ENCODE results near the gene CNTNAP5. TPM values are rescaled to one million over a fixed set of nuclear protein-coding genes. Genes with fewer than 3 reads are reported as not detected.
"Not testable (repeated sequence)": the region's sequence is repeated elsewhere in the genome, so short reads cannot be mapped to it uniquely, and the experiment has no call there.

Gene CNTNAP5
- total and polyA plus RNA-seq, 5 experiments from 2014 or later: not detected

DNA sequence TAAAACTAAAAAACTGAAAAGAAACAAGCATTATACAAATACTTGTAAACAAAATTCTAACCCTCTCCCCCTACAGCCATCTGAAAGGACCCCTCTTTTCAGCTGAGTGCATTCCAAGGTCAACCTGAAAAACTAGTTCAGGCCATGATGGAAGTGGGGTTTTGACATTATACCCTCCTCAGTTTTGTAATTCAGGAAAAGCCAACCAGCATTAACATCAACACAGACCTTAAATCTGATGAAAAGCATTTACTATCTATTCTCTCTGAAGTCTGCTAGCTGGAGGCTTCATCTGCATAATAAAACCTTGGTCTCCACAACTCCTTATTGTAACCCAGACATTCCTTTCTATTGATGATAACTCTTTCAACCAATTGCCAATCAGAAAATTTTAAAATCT, 302.2 kb downstream of the CNTNAP5 start:
- Mint-ChIP-seq H3K27ac (no peak overlapping the region), H3K9me3 (peaks cover 0 to 18% (median 4%) of the 10 kb centered on the region in 9 donors), H3K4me3 (no peak overlapping the region), H3K27me3 (no peaks in the 10 kb centered on the region), H3K4me1 (no peaks in the 10 kb centered on the region), H3K36me3 (no peaks in the 10 kb centered on the region)
- POLR2A ChIA-PET: no interaction called here
- DNase-seq: no peak
- ATAC-seq: no peak

- peaks cover 0 to 16% (median 4%) of the 10 kb centered on the region in 9 donors for H3K9me3 Mint-ChIP-seq
- H3K4me3 Mint-ChIP-seq: no peak overlapping the region
- DNase-seq: no peak
- H3K27ac Mint-ChIP-seq: no peak overlapping the region
- ATAC-seq: no peak
- H3K27me3 Mint-ChIP-seq: no peaks in the 10 kb centered on the region
- H3K4me1 Mint-ChIP-seq: no peaks in the 10 kb centered on the region
- H3K36me3 Mint-ChIP-seq: no peaks in the 10 kb centered on the region
- POLR2A ChIA-PET: no interaction called here
Observed at GRCh38 chr2:124328397-124328796, 303.3 kb downstream of the CNTNAP5 start.

- Mint-ChIP-seq H3K36me3 (no peaks in the 10 kb centered on the region), H3K4me3 (no peak overlapping the region), H3K4me1 (no peaks in the 10 kb centered on the region), H3K27me3 (no peaks in the 10 kb centered on the region), H3K27ac (no peak overlapping the region), H3K9me3 (peaks cover 0 to 16% (median 4%) of the 10 kb centered on the region in 9 donors)
- POLR2A ChIA-PET: no interaction called here
- DNase-seq (no peak), ATAC-seq (no peak)
Observed at GRCh38 chr2:124333784-124334183, 308.7 kb downstream of the CNTNAP5 start.

DNA sequence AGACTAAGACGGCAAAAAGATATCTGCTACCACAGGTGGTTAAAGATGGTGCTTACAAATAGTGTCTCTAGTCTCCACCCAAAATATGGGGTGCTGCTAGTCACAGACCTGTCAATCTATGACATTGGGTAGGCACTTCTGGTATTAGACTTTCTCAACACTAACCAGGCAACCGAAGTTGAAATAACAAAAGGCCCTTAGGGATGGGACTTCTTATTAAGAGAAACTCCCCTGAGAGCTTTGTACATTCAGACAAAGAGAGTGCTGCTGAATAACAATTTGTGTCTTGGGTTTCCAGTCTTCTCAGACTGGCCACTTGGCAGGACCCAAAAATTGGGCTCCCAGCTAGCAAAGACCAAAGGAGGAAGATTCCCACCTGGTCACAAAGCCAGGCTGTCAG, 310.0 kb downstream of the CNTNAP5 start:
- Mint-ChIP-seq H3K4me3 (no peak overlapping the region), H3K27me3 (no peaks in the 10 kb centered on the region), H3K27ac (peak overlapping the region in 1 of 10 donors; percentile 66), H3K36me3 (no peaks in the 10 kb centered on the region), H3K9me3 (peaks cover 0 to 19% (median 7%) of the 10 kb centered on the region in 9 donors), H3K4me1 (no peaks in the 10 kb centered on the region)
- POLR2A ChIA-PET: no interaction called here
- ATAC-seq: no peak
- no peak for DNase-seq

GRCh38 chr2:124339709-124340108, 314.6 kb downstream of the CNTNAP5 start:
- no peak overlapping the region for H3K27ac Mint-ChIP-seq
- no peaks in the 10 kb centered on the region for H3K27me3 Mint-ChIP-seq
- no peak overlapping the region for H3K4me3 Mint-ChIP-seq
- DNase-seq (no peak), ATAC-seq (no peak)
- no peaks in the 10 kb centered on the region for H3K4me1 Mint-ChIP-seq
- H3K36me3 Mint-ChIP-seq: no peaks in the 10 kb centered on the region
- peaks cover 0 to 24% (median 7%) of the 10 kb centered on the region in 9 donors for H3K9me3 Mint-ChIP-seq
- POLR2A ChIA-PET: no interaction called here

GRCh38 chr2:124343827-124344498, 318.9 kb downstream of the CNTNAP5 start:
- peaks cover 0 to 32% (median 4%) of the 10 kb centered on the region in 9 donors for H3K9me3 Mint-ChIP-seq
- H3K27ac Mint-ChIP-seq: no peak overlapping the region
- no peak for DNase-seq
- no peak for ATAC-seq
- H3K27me3 Mint-ChIP-seq: no peaks in the 10 kb centered on the region
- no peaks in the 10 kb centered on the region for H3K4me1 Mint-ChIP-seq
- no peaks in the 10 kb centered on the region for H3K36me3 Mint-ChIP-seq
- H3K4me3 Mint-ChIP-seq: no peak overlapping the region
- POLR2A ChIA-PET: no interaction called here

GRCh38 chr2:124347209-124347608, 322.1 kb downstream of the CNTNAP5 start:
- Mint-ChIP-seq H3K4me1 (no peaks in the 10 kb centered on the region), H3K9me3 (peaks cover 0 to 32% (median 3%) of the 10 kb centered on the region in 9 donors), H3K27ac (no peak overlapping the region), H3K27me3 (no peaks in the 10 kb centered on the region), H3K36me3 (no peaks in the 10 kb centered on the region), H3K4me3 (no peak overlapping the region)
- POLR2A ChIA-PET: no interaction called here
- DNase-seq (no peak), ATAC-seq (no peak)

DNA sequence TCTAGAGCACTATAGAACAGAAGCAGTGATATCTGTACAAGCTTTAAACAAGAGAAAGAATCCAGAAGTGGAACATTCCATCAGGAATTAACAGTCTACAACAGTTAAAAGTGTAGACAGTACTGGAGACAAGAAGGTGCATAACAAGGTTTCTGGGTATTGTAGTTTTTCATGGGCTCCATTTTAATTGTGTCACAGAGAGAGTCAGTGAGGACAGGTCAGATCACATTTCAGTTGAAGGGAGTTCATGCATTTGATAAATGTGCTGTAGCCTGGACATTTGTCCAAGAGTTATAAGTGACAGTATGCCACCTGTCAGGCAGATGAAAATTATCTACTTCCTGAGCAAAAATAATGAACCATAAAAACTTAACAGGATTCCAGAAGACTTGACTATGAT, 328.6 kb downstream of the CNTNAP5 start:
- H3K36me3 Mint-ChIP-seq: no peaks in the 10 kb centered on the region
- peaks cover 0 to 12% (median 2%) of the 10 kb centered on the region in 9 donors for H3K9me3 Mint-ChIP-seq
- no peaks in the 10 kb centered on the region for H3K4me1 Mint-ChIP-seq

DNA sequence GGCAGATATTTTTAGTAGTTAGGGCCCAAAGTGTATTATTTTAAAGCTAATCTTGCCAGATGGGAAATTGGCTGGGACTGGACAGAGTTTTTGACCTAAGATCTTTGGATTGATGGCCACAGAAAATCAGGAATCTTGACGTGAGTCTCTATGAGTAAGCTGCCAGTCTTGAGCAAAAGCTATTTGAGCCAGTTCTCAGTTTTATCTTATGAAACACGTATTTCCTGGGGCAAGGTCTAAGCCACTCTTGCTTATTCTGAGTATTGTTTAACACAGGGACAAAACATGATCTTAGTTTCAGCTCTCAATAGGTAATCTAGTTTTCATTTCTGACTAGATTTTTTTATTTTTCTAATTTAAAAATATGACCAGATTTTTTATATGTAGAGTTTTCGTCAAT, 329.4 kb downstream of the CNTNAP5 start:
- H3K27me3 Mint-ChIP-seq: no peaks in the 10 kb centered on the region
- ATAC-seq (no peak), DNase-seq (no peak)
- no peak overlapping the region for H3K4me3 Mint-ChIP-seq
- peaks cover 0 to 6% (median 2%) of the 10 kb centered on the region in 9 donors for H3K9me3 Mint-ChIP-seq
- H3K27ac Mint-ChIP-seq: no peak overlapping the region
- no peaks in the 10 kb centered on the region for H3K36me3 Mint-ChIP-seq
- no peaks in the 10 kb centered on the region for H3K4me1 Mint-ChIP-seq
- POLR2A ChIA-PET: no interaction called here

More for the DNA sequence above, 328.6 kb downstream of the CNTNAP5 start:
- POLR2A ChIA-PET: no interaction called here
- ATAC-seq (no peak), DNase-seq (no peak)
- H3K4me3 Mint-ChIP-seq: no peak overlapping the region
- no peak overlapping the region for H3K27ac Mint-ChIP-seq
- H3K27me3 Mint-ChIP-seq: no peaks in the 10 kb centered on the region

DNA sequence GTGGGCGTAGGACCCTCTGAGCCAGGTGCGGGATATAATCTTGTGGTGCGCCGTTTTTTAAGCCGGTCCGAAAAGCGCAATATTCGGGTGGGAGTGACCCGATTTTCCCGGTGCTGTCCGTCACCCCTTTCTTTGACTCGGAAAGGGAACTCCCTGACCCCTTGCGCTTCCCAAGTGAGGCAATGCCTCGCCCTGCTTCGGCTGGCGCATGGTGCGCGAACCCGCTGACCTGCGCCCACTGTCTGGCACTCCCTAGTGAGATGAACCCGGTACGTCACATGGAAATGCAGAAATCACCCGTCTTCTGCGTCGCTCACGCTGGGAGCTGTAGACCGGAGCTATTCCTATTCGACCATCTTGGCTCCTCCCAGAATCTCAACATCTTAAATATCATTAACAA, 336.9 kb downstream of the CNTNAP5 start:
- ATAC-seq, DNase-seq, H3K27me3 Mint-ChIP-seq, H3K4me1 Mint-ChIP-seq, H3K36me3 Mint-ChIP-seq, H3K27ac Mint-ChIP-seq, POLR2A ChIA-PET, H3K4me3 Mint-ChIP-seq: not testable (repeated sequence)
- peaks cover 0 to 16% (median 8%) of the 10 kb centered on the region in 9 donors for H3K9me3 Mint-ChIP-seq

DNA sequence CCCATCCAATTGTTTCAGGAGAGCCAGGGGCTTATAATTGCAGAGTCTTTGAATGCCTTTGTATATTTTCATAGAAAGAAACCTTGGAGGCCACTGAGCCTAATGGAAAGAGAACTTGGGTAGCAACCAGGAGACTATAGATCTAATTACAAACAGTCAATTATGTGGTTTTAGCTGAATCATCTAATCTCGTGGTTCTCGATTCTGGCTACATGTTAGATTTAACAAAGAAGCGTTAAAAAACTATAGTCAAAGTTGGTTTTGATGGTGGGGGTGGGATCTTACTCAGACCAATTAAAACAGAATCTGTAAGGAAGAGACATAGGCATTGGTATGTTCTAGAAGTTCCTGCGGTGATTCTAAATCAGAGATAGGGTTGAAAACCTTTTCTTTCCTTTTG, 344.1 kb downstream of the CNTNAP5 start:
- Mint-ChIP-seq H3K36me3 (no peaks in the 10 kb centered on the region), H3K4me1 (no peaks in the 10 kb centered on the region), H3K27ac (no peak overlapping the region), H3K27me3 (no peaks in the 10 kb centered on the region), H3K4me3 (no peak overlapping the region), H3K9me3 (peaks cover 0 to 34% (median 7%) of the 10 kb centered on the region in 9 donors)
- POLR2A ChIA-PET: no interaction called here
- DNase-seq (no peak), ATAC-seq (no peak)

GRCh38 chr2:124380221-124380749, 355.2 kb downstream of the CNTNAP5 start:
- H3K4me3 Mint-ChIP-seq: no peak overlapping the region

DNA sequence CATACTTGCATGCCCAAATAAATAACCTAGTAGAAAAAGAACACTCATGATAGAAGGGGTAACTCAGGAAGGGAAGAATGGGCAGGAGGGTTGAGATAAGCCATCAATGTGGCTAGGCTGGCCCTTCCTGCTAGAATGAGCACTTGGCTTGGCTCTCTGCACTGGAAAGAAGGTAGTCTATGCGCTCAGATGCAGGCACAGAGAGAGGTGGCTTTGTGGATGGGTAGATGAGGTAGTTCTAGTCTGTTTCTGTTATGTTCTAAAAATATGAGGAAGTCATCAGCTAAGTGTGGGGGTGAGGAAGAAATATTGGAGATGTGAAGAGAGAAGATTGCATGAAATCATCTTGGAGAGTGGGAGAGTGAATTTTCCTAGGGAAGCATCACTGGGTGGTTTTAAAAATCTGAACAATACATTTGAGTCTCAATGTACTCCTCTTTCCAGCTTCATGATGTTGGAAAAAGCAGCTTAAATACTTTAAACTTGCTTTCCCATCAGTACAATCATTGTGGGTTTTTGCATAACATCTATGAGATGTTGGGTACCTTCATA, 357.1 kb downstream of the CNTNAP5 start:
- no peaks in the 10 kb centered on the region for H3K36me3 Mint-ChIP-seq
- POLR2A ChIA-PET: no interaction called here
- peaks cover 0 to 10% (median 2%) of the 10 kb centered on the region in 9 donors for H3K9me3 Mint-ChIP-seq
- H3K27ac Mint-ChIP-seq: no peak overlapping the region
- no peak for ATAC-seq
- no peak for DNase-seq
- H3K4me3 Mint-ChIP-seq: no peak overlapping the region
- no peaks in the 10 kb centered on the region for H3K27me3 Mint-ChIP-seq
- no peaks in the 10 kb centered on the region for H3K4me1 Mint-ChIP-seq

More at GRCh38 chr2:124380221-124380749, 355.2 kb downstream of the CNTNAP5 start:
- no peaks in the 10 kb centered on the region for H3K36me3 Mint-ChIP-seq
- no peaks in the 10 kb centered on the region for H3K27me3 Mint-ChIP-seq
- ATAC-seq (no peak), DNase-seq (no peak)
- H3K4me1 Mint-ChIP-seq: no peaks in the 10 kb centered on the region
- POLR2A ChIA-PET: no interaction called here
- peaks cover 0 to 7% (median 3%) of the 10 kb centered on the region in 9 donors for H3K9me3 Mint-ChIP-seq
- no peak overlapping the region for H3K27ac Mint-ChIP-seq

GRCh38 chr2:124395961-124396360, 370.9 kb downstream of the CNTNAP5 start:
- no peak overlapping the region for H3K4me3 Mint-ChIP-seq
- no peaks in the 10 kb centered on the region for H3K4me1 Mint-ChIP-seq
- DNase-seq (no peak), ATAC-seq (no peak)
- H3K9me3 Mint-ChIP-seq: peaks cover 0 to 9% (median 0%) of the 10 kb centered on the region in 9 donors
- no peaks in the 10 kb centered on the region for H3K36me3 Mint-ChIP-seq
- no peak overlapping the region for H3K27ac Mint-ChIP-seq
- POLR2A ChIA-PET: no interaction called here
- no peaks in the 10 kb centered on the region for H3K27me3 Mint-ChIP-seq
